OCI-LY1 (cell line): ENCODE measurements around the gene NT5M.
"Not testable (repeated sequence)": the region's sequence is repeated elsewhere in the genome, so short reads cannot be mapped to it uniquely, and the experiment has no call there.

ENCODE experiments used
- H2AFZ ChIP-seq: fragments of 200-600 bp; sonication (generic), shearing (Covaris generic); 2 replicates; pipeline ENCODE4 v1.6.0; 2014; ENCODE audit warnings: antibody characterized with exemption, mild to moderate bottlenecking, low read length
- H3F3A ChIP-seq: fragments of 200-600 bp; sonication (generic), shearing (Covaris generic); 2 replicates; pipeline ENCODE4 v1.6.0; 2014; ENCODE audit warnings: mild to moderate bottlenecking, antibody characterized with exemption, low read length, moderate library complexity; ENCODE audit not compliant: insufficient read depth
- H3K27ac ChIP-seq: fragments of 200-600 bp; sonication (generic); 2 replicates; pipeline ENCODE4 v1.5.1; 2014; ENCODE audit warnings: low read length, mixed run types, mild to moderate bottlenecking, low read depth; ENCODE audit not compliant: poor library complexity, severe bottlenecking
- H3K27me3 ChIP-seq: fragments of 200-600 bp; sonication (generic); 2 replicates; pipeline ENCODE4 v1.6.0; 2014; ENCODE audit warnings: antibody characterized with exemption, mild to moderate bottlenecking, low read length, moderate library complexity; ENCODE audit not compliant: insufficient read depth
- H3K36me3 ChIP-seq: fragments of 200-600 bp; sonication (generic); 2 replicates; pipeline ENCODE4 v1.6.1; 2014; ENCODE audit warnings: mild to moderate bottlenecking, antibody characterized with exemption, low read length, moderate library complexity, mixed read lengths; ENCODE audit not compliant: insufficient read depth
- H3K4me1 ChIP-seq: fragments of 200-600 bp; sonication (generic); 2 replicates; pipeline ENCODE4 v1.5.1; 2014; ENCODE audit warnings: mild to moderate bottlenecking, low read length, moderate library complexity; ENCODE audit not compliant: insufficient read depth, severe bottlenecking
- H3K4me2 ChIP-seq: fragments of 200-600 bp; sonication (generic), shearing (Covaris generic); 2 replicates; pipeline ENCODE4 v1.6.1; 2014; ENCODE audit warnings: low read length
- H3K4me3 ChIP-seq: fragments of 200-600 bp; sonication (generic); 2 replicates; pipeline ENCODE4 v1.5.1; 2014; ENCODE audit warnings: low read length, low read depth, mild to moderate bottlenecking, mixed read lengths; ENCODE audit not compliant: poor library complexity, severe bottlenecking
- H3K79me2 ChIP-seq: fragments of 200-600 bp; shearing (Covaris generic); 2 replicates; pipeline ENCODE4 v1.6.1; 2016; ENCODE audit warnings: mixed run types, low read length, mixed read lengths; ENCODE audit not compliant: insufficient read depth
- H3K9ac ChIP-seq: fragments of 200-600 bp; sonication (generic), shearing (Covaris generic); 2 replicates; pipeline ENCODE4 v1.6.1; 2014; ENCODE audit warnings: mild to moderate bottlenecking, low read length, mixed read lengths
- H3K9me2 ChIP-seq: fragments of 200-600 bp; sonication (generic), shearing (Covaris generic); 2 replicates; pipeline ENCODE4 v1.6.1; 2014; ENCODE audit warnings: low read depth, mild to moderate bottlenecking, low read length, mixed read lengths
- H3K9me3 ChIP-seq: fragments of 200-600 bp; shearing (Covaris generic); 2 replicates; pipeline ENCODE4 v1.6.1; 2014; ENCODE audit warnings: low read length, mixed read lengths
- H4K20me1 ChIP-seq: fragments of 200-600 bp; sonication (generic), shearing (Covaris generic); 2 replicates; pipeline ENCODE4 v1.6.0; 2016; ENCODE audit warnings: mild to moderate bottlenecking, low read length; ENCODE audit not compliant: insufficient read depth
- EZH2 ChIP-seq: fragments of 200-600 bp; sonication (generic), shearing (Covaris generic); IDR thresholded peaks from 2 replicates; pipeline ENCODE4 v1.8.0; 2017; ENCODE audit warnings: borderline replicate concordance, mixed run types, mild to moderate bottlenecking, antibody characterized with exemption, low read length, moderate library complexity, mixed read lengths
- TF ChIP-seq, protein P1 (sequence below): fragments of 200-600 bp; sonication (generic), shearing (Covaris generic); IDR thresholded peaks from 2 replicates; pipeline ENCODE4 v1.5.1; 2017; ENCODE audit warnings: mild to moderate bottlenecking, antibody characterized with exemption, low read length, moderate library complexity, mixed read lengths

Gene NT5M

DNA sequence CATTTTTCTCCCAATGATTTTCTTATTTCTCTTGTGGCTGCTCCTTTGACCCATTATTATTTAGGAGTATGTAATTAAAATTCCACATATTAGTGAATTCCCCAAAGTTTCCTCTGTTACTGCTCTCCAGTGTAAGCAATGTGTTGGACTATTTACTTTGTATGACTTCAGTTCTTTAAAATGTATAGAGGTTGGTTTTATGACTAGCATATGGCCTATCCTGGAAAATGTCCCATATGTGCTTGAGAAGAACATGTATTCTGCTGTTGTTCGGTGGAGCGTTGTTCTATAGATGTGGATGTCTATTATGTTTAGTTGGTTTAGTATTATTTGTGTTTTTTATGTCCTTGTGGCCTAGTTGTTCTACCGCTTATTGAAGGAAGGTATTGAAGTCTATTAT lies 6.0 kb upstream of the NT5M start:
- Histone ChIP-seq H3K9me2 (no peaks in the 10 kb centered on the region), H3F3A (no peaks in the 10 kb centered on the region), H3K4me3 (no peak overlapping the region), H3K36me3 (no peaks in the 10 kb centered on the region), H3K79me2 (no peaks in the 10 kb centered on the region), H3K9ac (no peak overlapping the region), H3K4me1 (peaks cover 15% of the 10 kb centered on the region), H3K9me3 (no peaks in the 10 kb centered on the region), H3K4me2 (no peak overlapping the region), H4K20me1 (no peaks in the 10 kb centered on the region), H3K27me3 (no peaks in the 10 kb centered on the region), H2AFZ (no peak overlapping the region), H3K27ac (no peak overlapping the region)
- no peak for TF ChIP-seq EZH2
- TF ChIP-seq, protein P1, sequence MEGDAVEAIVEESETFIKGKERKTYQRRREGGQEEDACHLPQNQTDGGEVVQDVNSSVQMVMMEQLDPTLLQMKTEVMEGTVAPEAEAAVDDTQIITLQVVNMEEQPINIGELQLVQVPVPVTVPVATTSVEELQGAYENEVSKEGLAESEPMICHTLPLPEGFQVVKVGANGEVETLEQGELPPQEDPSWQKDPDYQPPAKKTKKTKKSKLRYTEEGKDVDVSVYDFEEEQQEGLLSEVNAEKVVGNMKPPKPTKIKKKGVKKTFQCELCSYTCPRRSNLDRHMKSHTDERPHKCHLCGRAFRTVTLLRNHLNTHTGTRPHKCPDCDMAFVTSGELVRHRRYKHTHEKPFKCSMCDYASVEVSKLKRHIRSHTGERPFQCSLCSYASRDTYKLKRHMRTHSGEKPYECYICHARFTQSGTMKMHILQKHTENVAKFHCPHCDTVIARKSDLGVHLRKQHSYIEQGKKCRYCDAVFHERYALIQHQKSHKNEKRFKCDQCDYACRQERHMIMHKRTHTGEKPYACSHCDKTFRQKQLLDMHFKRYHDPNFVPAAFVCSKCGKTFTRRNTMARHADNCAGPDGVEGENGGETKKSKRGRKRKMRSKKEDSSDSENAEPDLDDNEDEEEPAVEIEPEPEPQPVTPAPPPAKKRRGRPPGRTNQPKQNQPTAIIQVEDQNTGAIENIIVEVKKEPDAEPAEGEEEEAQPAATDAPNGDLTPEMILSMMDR, result no peak

DNA sequence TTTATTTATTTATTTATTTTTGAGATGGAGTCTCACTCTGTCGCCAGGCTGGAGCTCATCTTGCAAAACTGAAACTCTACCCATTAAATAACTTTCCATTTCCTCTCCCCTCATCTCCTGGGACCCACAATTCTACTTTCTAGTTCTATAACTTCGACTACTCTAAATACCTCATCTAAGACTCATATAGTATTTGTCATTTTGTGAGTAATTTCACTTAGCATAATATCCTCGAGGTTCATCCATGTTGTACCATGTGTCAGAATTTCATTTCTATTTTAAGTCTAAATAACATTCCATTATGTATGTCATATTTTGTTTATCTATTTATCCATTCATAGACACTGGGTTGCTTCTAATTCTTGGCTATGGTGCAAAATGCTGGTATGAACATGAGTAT lies 5.1 kb upstream of the NT5M start:
- no peak overlapping the region for H3K9ac ChIP-seq
- no peak overlapping the region for H3K4me3 ChIP-seq
- H3K4me2 ChIP-seq, result no peak overlapping the region
- H3F3A ChIP-seq, result no peaks in the 10 kb centered on the region
- no peaks in the 10 kb centered on the region for H3K27me3 ChIP-seq
- peaks cover 22% of the 10 kb centered on the region for H3K4me1 ChIP-seq
- H3K79me2 ChIP-seq, result no peaks in the 10 kb centered on the region
- H3K36me3 ChIP-seq, result no peaks in the 10 kb centered on the region
- no peaks in the 10 kb centered on the region for H4K20me1 ChIP-seq
- H3K9me3 ChIP-seq, result no peaks in the 10 kb centered on the region
- H3K9me2 ChIP-seq, result no peaks in the 10 kb centered on the region
- TF ChIP-seq, protein P1, result no peak
- TF ChIP-seq EZH2, result no peak
- H3K27ac ChIP-seq, result no peak overlapping the region
- no peak overlapping the region for H2AFZ ChIP-seq

DNA sequence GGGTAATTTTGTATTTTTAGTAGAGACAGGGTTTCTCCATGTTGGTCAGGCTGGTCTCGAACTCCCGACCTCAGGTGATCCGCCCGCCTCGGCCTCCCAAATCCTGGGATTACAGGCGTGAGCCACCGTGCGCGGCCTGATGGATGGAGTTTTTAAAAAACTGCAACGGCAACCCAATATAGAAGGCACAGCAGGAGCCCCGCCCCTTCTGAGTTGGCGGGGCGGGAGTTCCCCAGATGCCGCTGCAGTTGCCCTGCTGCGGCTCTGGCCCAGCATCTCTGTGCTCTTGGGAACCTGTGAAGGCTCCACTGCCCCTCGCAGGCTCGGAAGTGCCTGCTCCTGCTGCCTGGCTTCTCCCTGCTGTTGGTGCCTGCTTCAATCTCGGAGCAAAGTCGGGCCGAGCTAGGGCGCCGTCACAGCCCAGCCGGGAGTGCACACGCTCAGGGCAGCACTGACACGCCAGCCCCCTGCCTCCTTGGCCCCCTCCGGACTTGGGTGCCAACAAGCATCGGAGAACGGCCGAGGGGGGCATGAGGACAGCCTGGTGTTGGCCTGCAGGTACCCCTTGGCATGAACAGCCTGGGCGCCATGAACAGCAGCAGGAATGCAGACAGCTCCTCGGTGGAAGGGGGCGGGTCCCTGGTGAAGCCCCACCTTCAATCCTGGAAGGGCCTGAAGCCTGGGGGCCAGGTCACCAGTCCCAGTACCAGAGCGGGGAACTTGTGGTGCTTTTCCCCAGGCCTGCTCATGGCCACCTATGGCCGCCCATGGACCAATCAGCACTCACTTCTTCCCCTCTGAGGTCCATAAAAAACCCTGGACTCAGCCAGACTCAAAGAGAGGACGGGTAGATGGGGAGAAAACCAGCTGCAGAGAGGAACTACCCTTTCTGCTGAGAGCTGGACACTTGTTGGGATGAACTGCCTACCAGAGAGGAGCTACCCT lies 2.3 kb upstream of the NT5M start:
- Histone ChIP-seq H3K4me1 (peaks cover 45% of the 10 kb centered on the region), H3K36me3 (no peaks in the 10 kb centered on the region), H2AFZ (no peak overlapping the region), H3K9me2 (no peaks in the 10 kb centered on the region), H3K27ac (peak overlapping the region; percentile 48), H3K9ac (peak overlapping the region; percentile 47; the same call in 1 of the 2 replicates), H3K4me3 (peak overlapping the region; percentile 55), H4K20me1 (no peaks in the 10 kb centered on the region), H3K27me3 (no peaks in the 10 kb centered on the region), H3K4me2 (peak overlapping the region; percentile 67), H3F3A (peaks cover 6% of the 10 kb centered on the region; the same call in 1 of the 2 replicates), H3K9me3 (no peaks in the 10 kb centered on the region), H3K79me2 (no peaks in the 10 kb centered on the region)
- TF ChIP-seq, protein P1, result no peak
- no peak for TF ChIP-seq EZH2

DNA sequence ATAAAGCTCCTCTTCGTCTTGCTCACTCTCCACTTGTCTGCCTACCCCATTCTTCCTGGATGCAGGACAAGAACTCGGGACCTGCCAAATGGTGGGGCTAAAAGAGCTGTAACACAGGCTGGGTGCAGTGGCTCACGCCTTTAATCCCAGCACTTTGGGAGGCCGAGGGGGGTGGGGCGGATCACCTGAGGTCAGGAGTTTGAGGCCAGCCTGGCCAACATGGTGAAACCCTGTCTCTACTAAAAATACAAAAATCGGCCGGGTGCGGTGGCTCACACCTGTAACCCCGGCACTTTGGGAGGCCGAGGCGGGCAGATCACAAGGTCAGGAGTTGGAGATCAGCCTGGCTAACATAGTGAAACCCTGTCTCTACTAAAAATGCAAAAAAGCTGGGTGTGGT lies 1.5 kb upstream of the NT5M start:
- peaks cover 47% of the 10 kb centered on the region for H3K4me1 ChIP-seq
- not testable (repeated sequence) for H3K27me3 ChIP-seq, H3K9me2 ChIP-seq, H3F3A ChIP-seq, H3K9ac ChIP-seq, H2AFZ ChIP-seq, H4K20me1 ChIP-seq, H3K4me2 ChIP-seq, H3K36me3 ChIP-seq, H3K9me3 ChIP-seq, H3K4me3 ChIP-seq, H3K79me2 ChIP-seq
- peak overlapping the region; percentile 48 for H3K27ac ChIP-seq
